ENCODE data around the gene PCDHB10. TPM values are rescaled to one million over a fixed set of nuclear protein-coding genes. Genes with fewer than 3 reads are reported as not detected.
"Not testable (repeated sequence)": the region's sequence is repeated elsewhere in the genome, so short reads cannot be mapped to it uniquely, and the experiment has no call there.

PCDHB10 gene
- total and polyA plus RNA-seq, 10 of the 15 experiments (the other 5 are each of a cell fraction or from before 2014, with no cell fraction given) = 0.01 to 0.06 TPM; not detected in 8

DNA sequence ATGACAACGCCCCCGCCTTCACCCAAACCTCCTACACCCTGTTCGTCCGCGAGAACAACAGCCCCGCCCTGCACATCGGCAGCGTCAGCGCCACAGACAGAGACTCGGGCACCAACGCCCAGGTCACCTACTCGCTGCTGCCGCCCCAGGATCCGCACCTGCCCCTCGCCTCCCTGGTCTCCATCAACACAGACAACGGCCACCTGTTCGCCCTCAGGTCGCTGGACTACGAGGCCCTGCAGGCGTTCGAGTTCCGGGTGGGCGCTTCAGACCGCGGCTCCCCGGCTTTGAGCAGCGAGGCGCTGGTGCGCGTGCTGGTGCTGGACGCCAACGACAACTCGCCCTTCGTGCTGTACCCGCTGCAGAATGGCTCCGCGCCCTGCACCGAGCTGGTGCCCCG, 12.8 kb upstream of the PCDHB10 start:
- intact Hi-C loops (cut with micrococcal nuclease; ENCODE audit: unreplicated experiment); RAD21 ChIA-PET (ENCODE audit: unreplicated experiment); H3K9ac ChIP-seq (ENCODE audit: control insufficient read depth, insufficient read depth, low read length); H3K4me2 ChIP-seq (ENCODE audit: control insufficient read depth, insufficient read depth); DNase-seq (ENCODE audit: low read depth, low spot score); ATAC-seq; SMC1A ChIA-PET (ENCODE audit: uncharacterized antibody, unreplicated experiment); H3K27me3 ChIP-seq (replicated peaks in 1 of 2; ENCODE audit: control insufficient read depth in 2 of 2, insufficient read depth in 2 of 2, low read length in 1 of 2); H3K79me2 ChIP-seq (ENCODE audit: control insufficient read depth, insufficient read depth, low read length); H4K20me1 ChIP-seq (ENCODE audit: control insufficient read depth, insufficient read depth); H3K9me3 ChIP-seq (replicated peaks; ENCODE audit: control insufficient read depth, insufficient read depth, low read length); H3K36me3 ChIP-seq (ENCODE audit: control insufficient read depth in 2 of 2, insufficient read depth in 2 of 2, low read length in 1 of 2); H3K27ac ChIP-seq (ENCODE audit: control insufficient read depth, insufficient read depth); CTCF ChIA-PET; POLR2A ChIA-PET; FAIRE-seq; H3K4me3 ChIP-seq; H3K4me1 ChIP-seq (ENCODE audit: control insufficient read depth, insufficient read depth, low read length); BruUV-seq (replicated peaks); H2AFZ ChIP-seq (ENCODE audit: control insufficient read depth, low read depth, low read length): not testable (repeated sequence)
- WGBS (ENCODE audit: insufficient coverage, insufficient replicate concordance, low lambda C conversion rate, missing lambda C conversion rate) = 65% methylated on average over 18 of the region's 39 CpGs
- in situ Hi-C loops (cut with MboI) = loop anchor here (5.0 kb wide), 1 partner anchor 33 kb away; the partner anchor contains the start of gene PCDHB13

DNA sequence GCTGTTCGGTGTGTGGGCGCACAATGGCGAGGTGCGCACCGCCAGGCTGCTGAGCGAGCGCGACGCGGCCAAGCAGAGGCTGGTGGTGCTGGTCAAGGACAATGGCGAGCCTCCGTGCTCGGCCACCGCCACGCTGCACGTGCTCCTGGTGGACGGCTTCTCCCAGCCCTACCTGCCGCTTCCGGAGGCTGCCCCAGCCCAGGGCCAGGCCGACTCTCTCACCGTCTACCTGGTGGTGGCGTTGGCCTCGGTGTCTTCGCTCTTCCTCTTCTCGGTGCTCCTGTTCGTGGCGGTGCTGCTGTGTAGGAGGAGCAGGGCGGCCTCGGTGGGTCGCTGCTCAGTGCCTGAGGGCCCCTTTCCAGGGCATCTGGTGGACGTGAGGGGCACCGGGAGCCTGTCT, 12.3 kb upstream of the PCDHB10 start:
- H3K9ac ChIP-seq (ENCODE audit: control insufficient read depth, insufficient read depth, low read length); FAIRE-seq; POLR2A ChIA-PET; ATAC-seq; RAD21 ChIA-PET (ENCODE audit: unreplicated experiment); H4K20me1 ChIP-seq (ENCODE audit: control insufficient read depth, insufficient read depth); CTCF ChIA-PET; H3K4me2 ChIP-seq (ENCODE audit: control insufficient read depth, insufficient read depth); SMC1A ChIA-PET (ENCODE audit: uncharacterized antibody, unreplicated experiment); H3K4me1 ChIP-seq (ENCODE audit: control insufficient read depth, insufficient read depth, low read length); H3K27me3 ChIP-seq (replicated peaks in 1 of 2; ENCODE audit: control insufficient read depth in 2 of 2, insufficient read depth in 2 of 2, low read length in 1 of 2); H3K36me3 ChIP-seq (ENCODE audit: control insufficient read depth in 2 of 2, insufficient read depth in 2 of 2, low read length in 1 of 2); H3K79me2 ChIP-seq (ENCODE audit: control insufficient read depth, insufficient read depth, low read length); DNase-seq (ENCODE audit: low read depth, low spot score); H3K4me3 ChIP-seq; BruUV-seq (replicated peaks); H3K27ac ChIP-seq (ENCODE audit: control insufficient read depth, insufficient read depth); H2AFZ ChIP-seq (ENCODE audit: control insufficient read depth, low read depth, low read length); H3K9me3 ChIP-seq (replicated peaks; ENCODE audit: control insufficient read depth, insufficient read depth, low read length): not testable (repeated sequence)
- intact Hi-C loops (cut with micrococcal nuclease; ENCODE audit: unreplicated experiment) (loop anchor here (10.0 kb wide), 1 partner anchor 385 kb away; no protein-coding TSS in a partner anchor), in situ Hi-C loops (cut with MboI) (loop anchor here (5.0 kb wide), 1 partner anchor 32 kb away; the partner anchor contains the start of gene PCDHB13)
- WGBS (ENCODE audit: insufficient coverage, insufficient replicate concordance, low lambda C conversion rate, missing lambda C conversion rate) = 71% methylated on average over 26 of the region's 32 CpGs
